ENCODE measurements around the gene LMF1.

LMF1 gene

DNA sequence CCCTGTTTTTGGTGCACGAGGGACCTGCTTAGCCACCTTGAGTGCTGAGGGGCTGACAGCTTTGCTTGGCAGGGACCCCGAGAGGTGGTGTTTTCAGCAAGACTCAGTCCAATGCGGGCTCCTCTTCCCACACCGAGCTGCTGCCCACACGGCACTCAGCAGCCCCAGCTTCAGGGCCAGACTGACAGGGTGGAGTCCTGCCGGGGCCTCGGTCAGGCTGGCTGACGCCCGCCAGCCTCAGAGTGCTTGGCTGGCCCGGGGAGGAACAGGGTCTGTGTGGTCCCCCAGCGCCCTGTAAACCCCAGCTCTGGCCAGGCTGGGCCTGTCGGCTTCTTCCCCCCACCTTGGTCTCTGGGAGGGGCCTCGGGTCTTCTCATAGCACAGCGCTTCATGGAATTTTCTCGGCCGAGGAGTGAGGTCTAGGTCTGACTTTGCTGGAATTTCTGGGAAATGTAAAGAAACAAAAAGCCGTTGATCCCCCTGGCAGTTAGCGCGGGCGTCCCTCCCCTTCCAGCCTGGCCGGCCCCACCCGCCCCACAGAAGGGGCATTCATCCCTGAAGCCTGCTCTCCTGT is 13.4 kb upstream of the LMF1 start:
- DNase-seq = no peak

DNA sequence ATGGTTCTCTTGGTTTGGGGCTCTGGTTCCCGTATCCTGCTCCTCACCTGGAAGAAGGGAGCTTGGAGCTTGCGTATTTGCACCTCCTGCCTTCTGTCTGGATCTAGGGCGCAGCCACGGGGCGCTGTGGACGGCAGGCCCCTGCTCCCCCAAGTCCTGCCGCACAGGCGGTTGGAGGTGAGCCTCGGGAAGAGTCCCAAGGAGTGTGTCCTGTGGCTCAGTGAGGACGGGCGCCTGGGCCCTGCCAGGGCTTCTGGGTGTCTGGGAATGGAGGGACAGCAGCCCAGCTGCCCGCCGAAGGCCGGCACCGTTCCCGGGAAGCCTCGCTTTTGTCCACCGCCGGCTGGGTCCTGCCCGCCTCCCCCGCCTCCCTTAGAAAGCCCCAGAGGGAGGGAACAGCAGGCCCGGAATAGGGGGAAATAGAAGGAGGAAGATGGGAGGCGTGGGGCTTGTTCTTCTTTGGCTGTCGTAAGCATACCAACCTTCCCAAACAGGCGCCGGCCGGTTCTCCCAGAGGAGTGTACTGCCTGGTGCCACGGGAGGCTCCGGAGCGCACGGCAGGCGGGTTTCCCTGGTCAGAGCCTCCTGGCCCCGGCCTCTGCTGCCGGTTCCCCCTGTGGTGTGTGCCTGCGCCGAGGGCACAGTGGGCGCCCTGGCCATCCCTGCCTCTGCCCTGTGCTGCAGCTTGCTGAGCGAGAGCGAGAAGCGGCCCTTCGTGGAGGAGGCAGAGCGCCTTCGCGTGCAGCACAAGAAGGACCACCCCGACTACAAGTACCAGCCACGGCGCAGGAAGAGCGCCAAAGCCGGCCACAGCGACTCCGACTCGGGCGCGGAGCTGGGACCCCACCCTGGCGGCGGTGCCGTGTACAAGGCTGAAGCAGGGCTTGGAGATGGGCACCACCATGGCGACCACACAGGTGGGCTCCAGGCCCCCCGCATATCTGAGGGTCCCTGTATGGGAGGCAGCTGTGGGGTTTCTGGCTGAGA is 12.6 kb upstream of the LMF1 start:
- DNase-seq = no peak

DNA sequence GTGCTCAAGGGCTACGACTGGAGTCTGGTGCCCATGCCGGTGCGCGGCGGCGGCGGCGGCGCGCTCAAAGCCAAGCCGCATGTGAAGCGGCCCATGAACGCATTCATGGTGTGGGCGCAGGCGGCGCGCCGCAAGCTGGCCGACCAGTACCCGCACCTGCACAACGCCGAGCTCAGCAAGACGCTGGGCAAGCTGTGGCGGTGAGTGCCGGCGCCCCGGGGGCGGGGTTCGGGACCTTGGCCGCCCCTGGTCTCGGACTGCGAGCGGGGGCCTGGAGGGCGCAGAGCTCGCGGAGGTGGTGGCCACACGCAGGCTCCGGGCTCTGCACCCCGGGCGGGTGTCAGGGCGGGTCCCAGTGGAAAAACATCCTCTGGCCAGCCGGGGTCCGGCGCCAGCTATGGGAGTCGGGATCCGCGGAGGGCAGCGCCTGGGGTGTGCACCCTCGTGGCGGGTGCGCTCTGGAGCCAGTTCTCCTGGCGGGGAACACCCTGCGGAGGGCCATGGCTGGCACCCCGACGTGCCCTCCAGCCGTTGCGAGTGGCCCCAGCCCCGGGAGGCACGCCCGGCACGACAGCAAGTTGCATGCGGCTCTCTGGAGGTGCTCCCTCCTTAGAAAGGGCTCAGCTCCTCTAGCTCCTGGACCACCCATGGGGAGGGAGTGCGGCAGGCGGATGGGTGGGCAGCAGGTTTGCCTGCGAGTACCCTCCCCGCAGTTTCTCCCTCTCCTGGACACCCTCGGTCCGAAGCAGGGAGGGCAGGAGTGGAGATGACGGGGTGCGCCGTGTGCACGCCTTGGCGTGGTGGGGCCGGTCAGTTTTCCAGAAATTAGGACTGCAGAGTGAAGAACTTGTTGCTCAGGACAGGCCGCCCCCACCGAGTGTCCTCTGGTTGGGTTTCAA is 11.6 kb upstream of the LMF1 start:
- DNase-seq = peak in 1 of 2 donors; percentile 14

GRCh38 chr16:981695-982144 is 10.9 kb upstream of the LMF1 start, which contains the start of gene SOX8:
TSS of gene SOX8 (plus strand) at chr16:981770. CDS start at chr16:981923, 153 bp downstream.
- DNase-seq = no peak

- DNase-seq = no peak
These were observed 9.7 kb upstream of the LMF1 start for GRCh38 chr16:980595-980854.

DNA sequence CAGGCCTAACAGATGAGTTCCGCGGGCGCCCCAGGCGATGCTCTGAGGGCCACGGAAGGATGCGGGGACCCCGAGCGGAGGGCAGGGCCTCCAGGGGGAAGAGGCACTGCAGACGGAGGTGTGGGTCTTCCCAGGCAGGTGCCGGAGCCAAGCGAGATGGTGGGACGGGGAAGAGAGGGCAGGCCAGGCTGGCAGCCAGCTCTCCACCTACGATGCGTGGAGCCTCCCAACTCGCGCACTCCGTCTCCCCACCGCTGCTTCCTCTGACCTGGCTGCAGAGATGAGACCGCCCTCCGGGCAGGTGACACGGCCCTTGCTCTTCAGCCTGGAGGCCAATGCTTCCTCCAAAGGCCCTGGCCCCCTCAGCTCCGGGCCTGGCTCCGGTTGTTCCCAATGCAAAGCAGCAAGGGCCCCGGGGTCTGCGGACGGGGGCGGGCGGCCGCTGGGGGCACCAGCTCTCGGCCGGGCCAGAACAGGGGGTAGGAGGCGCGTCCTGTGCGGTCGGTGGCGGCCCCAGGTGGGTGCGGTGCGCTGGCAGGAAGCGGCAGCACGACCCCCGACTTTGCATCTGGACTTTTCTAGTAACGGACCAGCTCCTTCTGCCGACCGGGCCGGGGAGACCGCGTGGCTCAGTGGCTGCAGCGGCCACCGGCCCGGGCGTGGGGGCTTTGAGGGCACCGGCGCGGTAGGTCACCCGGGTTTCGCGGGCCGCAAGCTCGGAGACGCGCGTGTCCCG is 9.2 kb upstream of the LMF1 start:
- no peak for DNase-seq

- no peak for DNase-seq
These were observed 8.4 kb upstream of the LMF1 start for GRCh38 chr16:979147-979546.

DNA sequence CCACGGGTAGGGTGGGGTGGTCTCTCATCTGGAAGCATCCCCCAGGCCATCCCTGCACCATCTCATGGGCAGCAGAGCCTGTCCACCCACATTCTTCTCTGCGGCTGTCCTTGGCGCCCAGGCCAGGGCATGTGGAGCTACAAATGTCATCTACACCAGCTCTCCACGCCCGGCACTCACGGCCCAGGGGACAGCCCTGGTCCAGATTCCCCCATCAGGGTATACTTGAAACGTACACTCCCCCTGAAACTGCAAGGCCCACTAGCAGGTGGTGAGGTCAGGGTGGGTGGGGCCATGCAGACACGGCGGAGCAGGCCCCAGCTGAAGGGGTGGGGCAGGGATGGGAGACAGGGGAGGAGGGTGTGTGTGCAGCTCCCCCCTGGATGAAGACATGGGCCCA is 7.6 kb upstream of the LMF1 start:
- DNase-seq = no peak

- no peak for DNase-seq
These were observed 7.1 kb upstream of the LMF1 start for GRCh38 chr16:977896-978295.

DNA sequence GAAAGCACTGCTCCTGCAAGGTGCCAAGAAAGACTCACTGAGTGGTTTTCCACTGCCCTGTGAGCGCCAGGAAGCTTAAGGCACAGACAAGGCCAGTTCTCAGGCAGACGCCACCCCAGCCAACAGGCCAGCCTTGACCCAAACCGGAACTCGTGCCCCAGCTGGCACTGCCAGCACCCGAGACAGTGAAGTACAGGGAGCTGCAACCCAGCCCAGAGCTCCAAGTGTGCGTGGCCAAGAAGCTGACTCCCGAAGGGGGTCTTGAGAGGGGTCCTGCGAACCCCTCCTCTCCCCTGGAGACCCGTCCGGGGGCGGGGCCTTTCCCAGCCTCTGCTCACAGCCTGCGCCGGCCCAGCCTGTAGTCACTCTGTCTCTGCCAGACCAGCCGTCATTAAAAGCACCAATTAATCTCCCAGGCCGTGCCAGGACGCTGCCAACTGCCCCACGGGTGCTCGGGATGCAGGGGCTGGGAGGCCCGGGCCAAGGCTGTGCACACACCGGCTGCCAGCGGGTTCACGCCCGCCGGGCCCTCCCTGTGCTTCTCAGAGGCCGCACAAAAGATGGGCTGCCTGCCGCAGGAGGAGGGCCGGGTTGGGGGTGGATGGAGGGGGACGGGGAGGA is 6.4 kb upstream of the LMF1 start:
- DNase-seq = no peak

DNA sequence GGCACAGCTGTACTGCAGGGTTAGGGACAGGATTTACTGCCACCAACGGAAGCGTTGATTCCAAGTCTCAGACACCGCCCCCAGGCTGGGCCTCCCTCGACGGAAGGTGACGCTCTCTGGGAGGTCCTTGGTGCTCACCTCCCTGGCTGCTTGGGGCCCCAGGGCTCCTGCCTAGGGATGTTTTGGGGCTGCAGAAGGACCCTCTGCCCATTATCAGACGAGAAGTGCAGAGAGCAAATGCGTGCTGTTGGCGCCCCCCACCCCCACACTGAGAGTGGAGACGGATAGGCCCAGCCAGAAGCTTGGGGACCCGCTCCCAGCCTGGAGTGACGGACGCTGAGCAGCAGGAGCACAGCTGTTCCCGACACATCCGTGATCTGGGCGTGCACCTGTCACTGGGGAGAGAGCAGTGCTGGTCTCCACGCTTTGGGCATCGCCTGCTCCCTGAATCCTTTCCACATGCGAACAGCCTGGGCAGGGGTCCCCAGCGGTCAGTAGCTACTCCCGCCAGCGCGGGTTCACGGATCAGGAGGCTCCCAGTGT is 5.7 kb upstream of the LMF1 start:
- peak; percentile 17 to 20 for DNase-seq

GRCh38 chr16:975291-975690 is 4.5 kb upstream of the LMF1 start:
- no peak for DNase-seq

DNA sequence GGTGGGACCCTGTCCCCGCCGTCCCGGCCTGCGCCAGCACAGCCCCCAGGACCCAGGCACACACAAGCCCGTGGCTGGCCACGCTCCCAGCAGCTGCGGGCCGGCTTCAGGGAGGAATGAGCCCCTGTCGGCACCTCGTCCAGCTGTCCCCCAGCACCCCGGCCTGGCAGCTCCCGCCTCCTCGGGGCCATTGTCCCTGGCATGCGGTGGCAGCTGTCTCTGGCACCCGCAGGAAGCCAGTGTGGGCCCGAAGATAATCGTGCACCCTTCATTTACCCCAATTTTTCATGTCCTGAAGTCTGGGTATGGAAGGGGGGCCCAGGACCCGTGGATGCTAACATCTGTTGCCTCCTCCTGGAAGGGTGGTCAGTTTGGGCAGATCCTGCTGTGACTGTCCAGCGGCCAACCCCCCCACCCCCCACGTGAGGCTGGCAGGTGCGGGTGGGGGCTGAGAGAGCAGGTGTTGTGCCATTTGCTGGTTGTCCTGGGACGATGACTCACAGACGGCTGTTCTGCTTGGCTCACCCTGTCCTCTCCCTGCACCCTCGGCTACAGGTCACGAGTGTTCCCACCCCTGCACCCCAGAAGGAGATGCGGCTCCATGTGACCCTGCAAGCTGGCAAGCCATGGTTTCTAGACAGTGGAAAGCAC is 4.0 kb upstream of the LMF1 start:
- DNase-seq = no peak

- DNase-seq = no peak
These were observed 3.3 kb upstream of the LMF1 start for GRCh38 chr16:974001-974601.

- DNase-seq = no peak
These were observed 2.6 kb upstream of the LMF1 start for GRCh38 chr16:973366-973765.

GRCh38 chr16:972316-973002 is 1.7 kb upstream of the LMF1 start:
- no peak for DNase-seq

DNA sequence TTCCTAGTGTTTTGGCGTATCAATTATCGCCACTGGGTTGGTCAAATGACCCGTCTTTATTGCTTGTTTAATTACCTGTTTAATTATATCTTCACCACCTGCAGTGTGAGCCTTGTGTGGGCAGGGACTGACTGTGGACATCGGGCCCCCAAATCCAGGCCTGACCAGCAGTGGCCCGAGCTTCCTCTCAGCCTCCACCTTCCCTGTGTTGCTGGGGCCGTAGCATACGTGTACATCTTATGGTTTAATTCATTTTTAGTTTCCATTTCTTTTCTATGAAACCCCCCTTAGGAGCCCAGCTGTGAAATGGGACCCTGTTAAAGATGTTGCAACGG is 1.2 kb upstream of the LMF1 start:
- no peak for DNase-seq

DNA sequence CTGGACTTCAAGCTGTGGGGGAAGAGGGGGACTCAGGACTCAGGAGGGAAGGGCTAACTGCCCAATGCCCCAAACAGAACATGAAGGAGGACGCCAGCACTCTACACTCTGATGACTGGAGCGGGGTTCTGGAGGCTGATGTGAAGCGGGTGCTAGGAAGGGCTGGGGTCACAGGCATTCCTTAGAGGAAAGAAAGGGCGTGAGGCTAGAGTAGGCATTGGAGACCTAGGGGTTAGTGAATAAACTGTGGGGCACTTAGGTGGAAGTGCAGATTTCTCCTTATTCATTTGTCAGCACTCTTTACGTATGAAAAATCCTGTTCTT is 760 bp upstream of the LMF1 start:
- DNase-seq = no peak

GRCh38 chr16:970386-970765 is 408 bp downstream of the LMF1 start:
- DNase-seq = no peak

GRCh38 chr16:969508-970385 is 1.0 kb downstream of the LMF1 start:
- DNase-seq = no peak

Measured in CD4-positive, alpha-beta T cell treated with Interleukin-1 beta for 1 hour (primary cell).